ENCODE measurements around the gene CELF2.

DNA sequence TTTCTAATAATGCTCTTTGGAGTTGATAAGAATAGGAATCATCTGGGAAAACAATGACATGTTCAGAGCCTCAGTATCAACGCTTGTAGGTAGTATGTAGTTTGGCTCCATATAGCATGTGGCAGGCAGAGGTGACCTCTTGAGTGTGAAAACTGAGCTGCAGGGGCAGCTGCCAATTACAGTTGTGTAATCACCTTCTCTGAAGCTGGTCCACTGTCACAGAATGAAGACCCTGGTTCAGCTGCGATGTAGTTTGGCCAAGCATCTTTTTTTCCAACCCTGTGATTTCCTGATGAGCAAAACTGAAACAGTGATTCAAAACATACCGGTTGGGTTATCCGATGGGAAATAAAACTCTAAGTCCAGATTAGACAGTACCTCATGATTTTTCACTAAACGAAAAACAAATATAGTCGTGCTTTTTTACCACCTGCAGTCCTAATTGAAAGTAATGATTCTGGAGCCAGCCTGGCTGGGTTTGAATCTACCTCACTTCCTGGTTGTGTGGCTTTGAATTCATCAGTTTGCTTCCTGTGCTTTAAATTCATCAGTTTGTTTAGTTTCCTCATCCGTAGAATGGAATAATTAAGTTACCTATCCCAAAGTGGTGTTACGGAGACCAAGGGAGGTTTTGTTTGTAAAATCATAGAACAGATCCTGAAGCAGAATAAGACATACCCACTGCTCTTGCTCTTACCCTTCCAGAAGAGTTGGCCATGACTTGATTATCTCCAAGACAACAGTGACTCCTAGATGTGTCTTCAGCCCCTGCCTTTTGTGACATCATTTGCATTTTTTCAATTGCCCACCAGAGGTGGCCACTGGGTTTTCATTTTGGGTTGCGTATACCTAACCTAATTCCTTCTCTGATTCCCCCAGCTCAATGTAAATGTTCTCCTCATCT is 87.4 kb downstream of the CELF2 start:
- TF ChIP-seq EZH2phosphoT487 (IDR thresholded peaks at IDR 0.05; ENCODE audit: insufficient read depth, low read depth) (no peak), EZH2 (IDR thresholded peaks at IDR 0.05; ENCODE audit: insufficient read depth, poor library complexity, severe bottlenecking) (no peak)

Data from GM23248 (cell line).